Measurements from ENCODE around the gene POU4F3. TPM values are rescaled to one million over a fixed set of nuclear protein-coding genes. Genes with fewer than 3 reads are reported as not detected.

POU4F3 gene
- total and polyA plus RNA-seq, 2 of the 8 experiments (the other 6 are each of a cell fraction or from before 2014, with no cell fraction given), result 0.09 TPM; not detected in 1

- no peak for TF ChIP-seq NRF1 (IDR thresholded peaks at IDR 0.05; ENCODE audit: low read depth, low read length)
- no peak for TF ChIP-seq SIRT6 (IDR thresholded peaks at IDR 0.05; ENCODE audit: low read length)
- no peak for TF ChIP-seq CHD7 (IDR thresholded peaks at IDR 0.05; ENCODE audit: insufficient replicate concordance, low read length)
- no peak for TF ChIP-seq ZNF274 (IDR thresholded peaks at IDR 0.05; ENCODE audit: borderline replicate concordance, extremely low read depth, low read length)
- peak; percentile 91 for TF ChIP-seq KDM4A (IDR thresholded peaks at IDR 0.05; ENCODE audit: low read depth, low read length, severe bottlenecking)
- TF ChIP-seq EZH2 (IDR thresholded peaks at IDR 0.05; ENCODE audit: low read depth, low read length, severe bottlenecking), result peak; percentile 98
- no peak for TF ChIP-seq RXRA (IDR thresholded peaks at IDR 0.05; ENCODE audit: insufficient read depth, low read depth, low read length)
- TF ChIP-seq E2F6 (IDR thresholded peaks at IDR 0.05), result peak; percentile 78
Observed at GRCh38 chr5:146345578-146346366, 7.1 kb downstream of the POU4F3 start (continued).

All from H1 (cell line).